NK-92 (cell line): ENCODE results near the gene KLF4.
"Not testable (repeated sequence)": the region's sequence is repeated elsewhere in the genome, so short reads cannot be mapped to it uniquely, and the experiment has no call there.

ENCODE experiments used
- DNase-seq: peaks from one replicate; lab custom pipeline; 2025; ENCODE audit not compliant: unreplicated experiment; lab: John Stamatoyannopoulos, UW

Gene KLF4

GRCh38 chr9:107489687-107490605 is at the start of gene KLF4:
Gene KLF4, minus strand, starts transcription at chr9:107489769. Its CDS starts 597 bp downstream, at chr9:107489172.
- no peak for DNase-seq

- no peak for DNase-seq
These were observed 46.9 kb upstream of the KLF4 start for GRCh38 chr9:107536462-107536861.

- no peak for DNase-seq
These were observed 45.0 kb upstream of the KLF4 start for GRCh38 chr9:107534510-107535078.

GRCh38 chr9:107530679-107531078 is 41.1 kb upstream of the KLF4 start:
- no peak for DNase-seq

GRCh38 chr9:107528686-107529085 is 39.1 kb upstream of the KLF4 start:
- DNase-seq = no peak

- DNase-seq = no peak
These were observed 34.0 kb upstream of the KLF4 start for GRCh38 chr9:107523539-107523938.

GRCh38 chr9:107520186-107520585 is 30.6 kb upstream of the KLF4 start:
- no peak for DNase-seq

GRCh38 chr9:107518037-107518807 is 28.7 kb upstream of the KLF4 start:
- DNase-seq = no peak

GRCh38 chr9:107513464-107514100 is 24.0 kb upstream of the KLF4 start:
- DNase-seq = no peak

- DNase-seq = no peak
These were observed 15.3 kb upstream of the KLF4 start for GRCh38 chr9:107504585-107505455.

GRCh38 chr9:107502464-107502863 is 12.9 kb upstream of the KLF4 start:
- no peak for DNase-seq

- not testable (repeated sequence) for DNase-seq
These were observed 11.0 kb upstream of the KLF4 start for GRCh38 chr9:107500421-107501200.

- DNase-seq = no peak
These were observed 7.4 kb upstream of the KLF4 start for GRCh38 chr9:107496976-107497375.

GRCh38 chr9:107492381-107492970 is 2.9 kb upstream of the KLF4 start:
- no peak for DNase-seq

- no peak for DNase-seq
These were observed 1.8 kb upstream of the KLF4 start for GRCh38 chr9:107491081-107492053.

GRCh38 chr9:107490606-107490970 is 1.0 kb upstream of the KLF4 start:
- not testable (repeated sequence) for DNase-seq

- no peak for DNase-seq
These were observed 360 bp downstream of the KLF4 start for GRCh38 chr9:107489144-107489673.
